ES-I3 (cell line): Measurements from ENCODE around the gene TMEM53.
"Not testable (repeated sequence)": the region's sequence is repeated elsewhere in the genome, so short reads cannot be mapped to it uniquely, and the experiment has no call there.

Source experiments
- H3K36me3 ChIP-seq: 2 replicates; pipeline ENCODE4 v1.6.1; 2013; ENCODE audit warnings: mild to moderate bottlenecking, low read length, control low read depth, moderate library complexity; ENCODE audit not compliant: insufficient read depth
- H3K4me1 ChIP-seq: 2 replicates; pipeline ENCODE4 v1.6.1; 2013; ENCODE audit warnings: mild to moderate bottlenecking, control low read depth, low read length; ENCODE audit not compliant: insufficient read depth
- H3K9ac ChIP-seq: 2 replicates; pipeline ENCODE4 v1.6.1; 2013; ENCODE audit warnings: low read depth, mild to moderate bottlenecking, low read length, moderate library complexity
- H3K9me3 ChIP-seq: 2 replicates; pipeline ENCODE4 v1.6.1; 2013; ENCODE audit warnings: mild to moderate bottlenecking, low read length, moderate library complexity; ENCODE audit not compliant: control insufficient read depth, insufficient read depth

The TMEM53 gene

GRCh38 chr1:44707959-44708831 is 33.9 kb upstream of the TMEM53 start:
- Histone ChIP-seq H3K36me3 (no peaks in the 10 kb centered on the region), H3K9me3 (no peaks in the 10 kb centered on the region), H3K9ac (no peak overlapping the region), H3K4me1 (no peaks in the 10 kb centered on the region)

- no peak overlapping the region for H3K9ac ChIP-seq
- no peaks in the 10 kb centered on the region for H3K36me3 ChIP-seq
- no peaks in the 10 kb centered on the region for H3K9me3 ChIP-seq
- H3K4me1 ChIP-seq, result no peaks in the 10 kb centered on the region; the same call in 1 of the 2 replicates
Measured at GRCh38 chr1:44707112-44707881, 33.0 kb upstream of the TMEM53 start.

- no peak overlapping the region for H3K9ac ChIP-seq
- H3K36me3 ChIP-seq, result no peaks in the 10 kb centered on the region
- H3K9me3 ChIP-seq, result no peaks in the 10 kb centered on the region
- no peaks in the 10 kb centered on the region; the same call in 1 of the 2 replicates for H3K4me1 ChIP-seq
Measured at GRCh38 chr1:44705938-44706337, 31.7 kb upstream of the TMEM53 start.

GRCh38 chr1:44705470-44705869 is 31.2 kb upstream of the TMEM53 start:
- Histone ChIP-seq H3K9ac (no peak overlapping the region), H3K9me3 (no peaks in the 10 kb centered on the region), H3K36me3 (no peaks in the 10 kb centered on the region), H3K4me1 (no peaks in the 10 kb centered on the region; the same call in 1 of the 2 replicates)

- Histone ChIP-seq H3K36me3 (no peaks in the 10 kb centered on the region), H3K4me1 (no peaks in the 10 kb centered on the region; the same call in 1 of the 2 replicates), H3K9ac (no peak overlapping the region), H3K9me3 (no peaks in the 10 kb centered on the region)
Measured at GRCh38 chr1:44701141-44701573, 26.9 kb upstream of the TMEM53 start.

- Histone ChIP-seq H3K9me3 (no peaks in the 10 kb centered on the region), H3K4me1 (no peaks in the 10 kb centered on the region; the same call in 1 of the 2 replicates), H3K9ac (no peak overlapping the region), H3K36me3 (no peaks in the 10 kb centered on the region)
Measured at GRCh38 chr1:44700573-44700972, 26.3 kb upstream of the TMEM53 start.

GRCh38 chr1:44699375-44699774 is 25.1 kb upstream of the TMEM53 start:
- not testable (repeated sequence) for H3K4me1 ChIP-seq

GRCh38 chr1:44698138-44698537 is 23.9 kb upstream of the TMEM53 start:
- no peaks in the 10 kb centered on the region for H3K36me3 ChIP-seq
- no peak overlapping the region for H3K9ac ChIP-seq
- no peaks in the 10 kb centered on the region for H3K9me3 ChIP-seq
- H3K4me1 ChIP-seq, result no peaks in the 10 kb centered on the region; the same call in 1 of the 2 replicates

More at GRCh38 chr1:44699375-44699774, 25.1 kb upstream of the TMEM53 start:
- not testable (repeated sequence) for H3K36me3 ChIP-seq, H3K9me3 ChIP-seq, H3K9ac ChIP-seq

- no peaks in the 10 kb centered on the region for H3K9me3 ChIP-seq
- no peaks in the 10 kb centered on the region for H3K4me1 ChIP-seq
- no peak overlapping the region for H3K9ac ChIP-seq
- no peaks in the 10 kb centered on the region for H3K36me3 ChIP-seq
Measured at GRCh38 chr1:44696789-44697345, 22.6 kb upstream of the TMEM53 start.

GRCh38 chr1:44696101-44696500 is 21.8 kb upstream of the TMEM53 start:
- H3K9ac ChIP-seq, result no peak overlapping the region
- H3K36me3 ChIP-seq, result no peaks in the 10 kb centered on the region
- no peaks in the 10 kb centered on the region for H3K4me1 ChIP-seq
- no peaks in the 10 kb centered on the region for H3K9me3 ChIP-seq

- Histone ChIP-seq H3K36me3 (no peaks in the 10 kb centered on the region), H3K9me3 (no peaks in the 10 kb centered on the region), H3K4me1 (no peaks in the 10 kb centered on the region), H3K9ac (no peak overlapping the region)
Measured at GRCh38 chr1:44695671-44696070, 21.4 kb upstream of the TMEM53 start.

GRCh38 chr1:44694863-44695478 is 20.7 kb upstream of the TMEM53 start:
- Histone ChIP-seq H3K4me1 (no peaks in the 10 kb centered on the region), H3K36me3 (no peaks in the 10 kb centered on the region), H3K9me3 (no peaks in the 10 kb centered on the region), H3K9ac (no peak overlapping the region)

- Histone ChIP-seq H3K36me3 (no peaks in the 10 kb centered on the region), H3K9me3 (no peaks in the 10 kb centered on the region), H3K4me1 (peaks cover 9% of the 10 kb centered on the region; the same call in 1 of the 2 replicates), H3K9ac (no peak overlapping the region)
Measured at GRCh38 chr1:44693900-44694299, 19.6 kb upstream of the TMEM53 start.

GRCh38 chr1:44693159-44693558 is 18.9 kb upstream of the TMEM53 start:
- Histone ChIP-seq H3K4me1 (peaks cover 15% of the 10 kb centered on the region), H3K36me3 (no peaks in the 10 kb centered on the region), H3K9ac (no peak overlapping the region), H3K9me3 (no peaks in the 10 kb centered on the region)
